ENCODE data around the gene ITGB6.

DNA sequence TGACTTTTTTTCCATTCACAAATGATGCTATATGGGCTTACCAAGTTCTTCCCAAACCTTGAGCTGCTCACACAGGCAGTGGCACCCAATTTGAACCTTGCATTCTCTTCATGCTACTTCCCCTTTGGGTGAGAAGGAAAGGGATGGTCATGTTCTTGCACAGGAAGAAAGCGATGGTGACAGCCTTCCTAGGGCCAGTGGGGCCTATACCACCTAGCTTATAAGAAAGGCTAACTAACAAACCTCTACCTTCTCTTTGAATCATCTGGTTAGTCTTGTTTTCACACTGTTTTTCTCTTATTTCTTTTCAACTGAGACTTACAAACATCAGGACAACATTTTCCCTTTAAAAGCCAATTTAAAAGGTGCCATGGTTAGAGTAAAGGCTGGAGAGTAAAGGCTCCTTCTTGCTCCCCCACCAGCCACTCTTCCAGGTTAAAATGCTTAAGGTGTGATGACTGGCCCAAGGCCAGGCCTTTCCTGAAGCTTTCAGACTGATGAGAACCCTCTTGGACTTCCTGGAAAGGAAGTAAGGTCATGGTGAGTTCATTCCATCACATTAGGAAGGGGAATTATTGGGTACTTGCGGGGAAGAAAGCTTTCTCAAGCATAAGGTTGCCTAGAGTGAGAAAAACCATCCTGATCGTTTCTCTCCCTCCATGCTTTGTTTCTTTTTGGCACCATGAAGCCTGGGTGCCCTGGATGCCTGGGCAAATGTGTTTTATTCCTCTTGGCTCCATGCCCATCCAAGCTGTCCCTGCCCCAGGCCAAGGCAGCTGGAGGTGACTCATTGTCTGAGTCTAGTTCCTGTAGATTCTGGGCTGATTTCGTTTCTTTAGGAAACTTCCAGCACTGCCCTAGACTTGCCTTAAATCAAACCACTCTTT, 41.4 kb upstream of the ITGB6 start:
- TF ChIP-seq, protein P1, sequence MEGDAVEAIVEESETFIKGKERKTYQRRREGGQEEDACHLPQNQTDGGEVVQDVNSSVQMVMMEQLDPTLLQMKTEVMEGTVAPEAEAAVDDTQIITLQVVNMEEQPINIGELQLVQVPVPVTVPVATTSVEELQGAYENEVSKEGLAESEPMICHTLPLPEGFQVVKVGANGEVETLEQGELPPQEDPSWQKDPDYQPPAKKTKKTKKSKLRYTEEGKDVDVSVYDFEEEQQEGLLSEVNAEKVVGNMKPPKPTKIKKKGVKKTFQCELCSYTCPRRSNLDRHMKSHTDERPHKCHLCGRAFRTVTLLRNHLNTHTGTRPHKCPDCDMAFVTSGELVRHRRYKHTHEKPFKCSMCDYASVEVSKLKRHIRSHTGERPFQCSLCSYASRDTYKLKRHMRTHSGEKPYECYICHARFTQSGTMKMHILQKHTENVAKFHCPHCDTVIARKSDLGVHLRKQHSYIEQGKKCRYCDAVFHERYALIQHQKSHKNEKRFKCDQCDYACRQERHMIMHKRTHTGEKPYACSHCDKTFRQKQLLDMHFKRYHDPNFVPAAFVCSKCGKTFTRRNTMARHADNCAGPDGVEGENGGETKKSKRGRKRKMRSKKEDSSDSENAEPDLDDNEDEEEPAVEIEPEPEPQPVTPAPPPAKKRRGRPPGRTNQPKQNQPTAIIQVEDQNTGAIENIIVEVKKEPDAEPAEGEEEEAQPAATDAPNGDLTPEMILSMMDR (IDR thresholded peaks at IDR 0.05), result no peak
- no peak for TF ChIP-seq POLR2A (IDR thresholded peaks at IDR 0.05)

All from thyroid gland (tissue), 4 donors.